Measurements from ENCODE around the gene ADARB1.

GRCh38 chr21:45114475-45114874 is 40.1 kb downstream of the ADARB1 start:
- no peak for TF ChIP-seq CTCF (IDR thresholded peaks at IDR 0.05; ENCODE audit: insufficient read depth, low read length, poor library complexity, severe bottlenecking)
- no peak for TF ChIP-seq EZH2phosphoT487 (conservative IDR thresholded peaks at IDR 0.05; ENCODE audit: low read length)

Data from SU-DHL-6 (cell line).